Vagina (tissue), 2 donors: Measurements from ENCODE around the gene RAD17.
A peak's percentile ranks its signal among the peaks of the same experiment; 100 is the strongest.

Experiments used
- CTCF ChIP-seq, 3 experiments: fragments of 450-650 bp in 2 of 3; fragments of 200-600 bp in 1 of 3; sonication (generic) in 1 of 3; IDR thresholded peaks; one replicate each; pipeline ENCODE4 v1.5.1; 2017 to 2019; ENCODE audit warnings: antibody characterized with exemption in 3 of 3, mild to moderate bottlenecking in 2 of 3, moderate library complexity in 2 of 3
- POLR2A ChIP-seq, 2 donors: fragments of 450-650 bp; IDR thresholded peaks; one replicate each; pipeline ENCODE4 v1.6.1; 2017; ENCODE audit warnings: antibody characterized with exemption in 2 of 2, mild to moderate bottlenecking in 2 of 2, moderate library complexity in 2 of 2
- POLR2AphosphoS5 ChIP-seq, 2 donors: sonication (generic); formaldehyde crosslinking; IDR thresholded peaks; one replicate each; pipeline ENCODE4 v1.9.0; 2017; ENCODE audit warnings: antibody characterized with exemption in 2 of 2, mild to moderate bottlenecking in 2 of 2, low read depth in 1 of 2; ENCODE audit not compliant: insufficient read depth in 1 of 2

GRCh38 chr5:69414885-69415583, 45.4 kb downstream of the RAD17 start, which contains the start of gene MARVELD2:
- no peak for TF ChIP-seq CTCF (IDR thresholded peaks at IDR 0.05)
- no peak for TF ChIP-seq POLR2A (IDR thresholded peaks at IDR 0.05)
- peak; percentile 22 to 23 for TF ChIP-seq POLR2AphosphoS5 (IDR thresholded peaks at IDR 0.05; ENCODE audit: insufficient read depth in 1 of 2, low read depth in 1 of 2)
